Activated CD8-positive, alpha-beta memory T cell treated with anti-CD3 and anti-CD28 coated beads, Interleukin-2, amount 50 U/mL, for 24 hours (primary cell): Measurements from ENCODE around the gene CCDC9.
A peak's percentile ranks its signal among the peaks of the same experiment; 100 is the strongest.

Source experiments
- DNase-seq: peaks from one replicate; pipeline ENCODE4 v3.0.0-alpha.2; 2020; ENCODE audit errors: extremely low read depth

Gene CCDC9

GRCh38 chr19:47255879-47256692 is at the start of gene CCDC9:
TSS of gene CCDC9 (plus strand) at chr19:47256525. CDS start at chr19:47258401, 1,876 bp downstream.
- peak; percentile 87 for DNase-seq

- no peak for DNase-seq
Measured at GRCh38 chr19:47209319-47210179, 46.8 kb upstream of the CCDC9 start.

GRCh38 chr19:47210180-47210490 is 46.2 kb upstream of the CCDC9 start:
- no peak for DNase-seq

GRCh38 chr19:47210689-47211316 is 45.5 kb upstream of the CCDC9 start:
- no peak for DNase-seq

- no peak for DNase-seq
Measured at GRCh38 chr19:47215581-47215980, 40.7 kb upstream of the CCDC9 start.

GRCh38 chr19:47221080-47221841 is 35.1 kb upstream of the CCDC9 start:
- no peak for DNase-seq

- no peak for DNase-seq
Measured at GRCh38 chr19:47221890-47222289, 34.4 kb upstream of the CCDC9 start.

GRCh38 chr19:47225746-47226425 is 30.4 kb upstream of the CCDC9 start:
- no peak for DNase-seq

GRCh38 chr19:47226426-47227351 is 29.6 kb upstream of the CCDC9 start:
- no peak for DNase-seq

GRCh38 chr19:47227352-47228167 is 28.8 kb upstream of the CCDC9 start:
- DNase-seq = no peak

GRCh38 chr19:47228168-47228936 is 28.0 kb upstream of the CCDC9 start:
- no peak for DNase-seq

GRCh38 chr19:47228937-47229675 is 27.2 kb upstream of the CCDC9 start:
- no peak for DNase-seq

GRCh38 chr19:47229676-47230053 is 26.7 kb upstream of the CCDC9 start:
- DNase-seq = no peak

GRCh38 chr19:47230054-47230920 is 26.0 kb upstream of the CCDC9 start:
- DNase-seq = no peak

GRCh38 chr19:47230921-47231214 is 25.5 kb upstream of the CCDC9 start, which contains the start of gene BBC3:
TSS of gene BBC3 (minus strand) at chr19:47231199. CDS start at chr19:47228431, 2,768 bp downstream.
- no peak for DNase-seq

GRCh38 chr19:47231215-47232054 is 24.9 kb upstream of the CCDC9 start:
- DNase-seq = no peak
